ENCODE data around the gene HIP1.

- TF ChIP-seq CTCF (conservative IDR thresholded peaks at IDR 0.05) (no peak), EZH2 (IDR thresholded peaks at IDR 0.05; ENCODE audit: low read depth) (no peak)
Observed at GRCh38 chr7:75704928-75705327, 33.8 kb downstream of the HIP1 start.

All from PC-9 (cell line).